ENCODE measurements around the gene TBX18.

TBX18 gene

GRCh38 chr6:84667252-84668213, 96.9 kb downstream of the TBX18 start:
- no peak for DNase-seq

GRCh38 chr6:84665401-84665800, 99.0 kb downstream of the TBX18 start:
- no peak for DNase-seq

GRCh38 chr6:84663866-84664265, 100.5 kb downstream of the TBX18 start:
- DNase-seq = no peak

GRCh38 chr6:84657486-84657885, 106.9 kb downstream of the TBX18 start:
- DNase-seq = no peak

GRCh38 chr6:84657025-84657424, 107.4 kb downstream of the TBX18 start:
- no peak for DNase-seq

- DNase-seq = no peak
Observed at GRCh38 chr6:84653027-84653551, 111.3 kb downstream of the TBX18 start.

- DNase-seq = no peak
Observed at GRCh38 chr6:84652356-84653026, 111.9 kb downstream of the TBX18 start.

- no peak for DNase-seq
Observed at GRCh38 chr6:84651583-84651982, 112.8 kb downstream of the TBX18 start.

- no peak for DNase-seq
Observed at GRCh38 chr6:84648444-84648843, 116.0 kb downstream of the TBX18 start.

- DNase-seq = no peak
Observed at GRCh38 chr6:84645563-84646266, 118.7 kb downstream of the TBX18 start.

- no peak for DNase-seq
Observed at GRCh38 chr6:84645000-84645399, 119.4 kb downstream of the TBX18 start.

GRCh38 chr6:84643778-84644177, 120.6 kb downstream of the TBX18 start:
- DNase-seq = no peak

GRCh38 chr6:84641076-84641475, 123.3 kb downstream of the TBX18 start:
- DNase-seq = no peak

GRCh38 chr6:84639396-84639795, 125.0 kb downstream of the TBX18 start:
- DNase-seq = no peak

GRCh38 chr6:84638286-84638685, 126.1 kb downstream of the TBX18 start:
- no peak for DNase-seq
